Measurements from ENCODE around the gene WWP2.
A peak's percentile ranks its signal among the peaks of the same experiment; 100 is the strongest.
"Not testable (repeated sequence)": the region's sequence is repeated elsewhere in the genome, so short reads cannot be mapped to it uniquely, and the experiment has no call there.

The WWP2 gene

DNA sequence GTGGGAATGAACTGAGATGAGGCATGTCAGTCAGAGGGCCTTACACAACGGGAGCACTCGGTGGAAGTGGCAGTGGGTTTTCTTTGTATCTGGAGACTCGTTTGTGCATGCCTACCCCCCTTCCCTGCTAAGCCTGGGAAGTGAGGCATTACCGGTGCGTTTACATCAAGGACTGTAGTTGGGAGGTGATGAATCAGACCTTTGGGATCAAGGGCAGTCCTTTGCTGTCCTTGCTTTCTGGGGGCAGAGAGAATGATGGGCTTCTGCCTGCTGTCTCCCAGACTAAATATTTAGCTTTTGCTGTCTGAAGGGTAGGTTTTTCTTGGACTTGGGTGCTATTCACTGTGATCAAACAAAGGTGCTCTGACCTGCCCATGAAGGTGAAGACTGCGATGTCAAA is 83.0 kb downstream of the WWP2 start:
- H3K27me3 ChIP-seq (ENCODE audit: control insufficient read depth in 1 of 2, insufficient read depth in 2 of 2, low read length in 2 of 2) = no peaks in the 10 kb centered on the region
- no peak overlapping the region for H3K4me3 ChIP-seq (ENCODE audit: low read length in 2 of 2)
- no peaks in the 10 kb centered on the region for H3K9me3 ChIP-seq (ENCODE audit: control insufficient read depth in 2 of 2, low read length in 2 of 2)
- H3K9ac ChIP-seq (ENCODE audit: low read length in 2 of 2) = no peak overlapping the region
- no peak overlapping the region for H3K27ac ChIP-seq (ENCODE audit: low read length)
- peaks cover 23% of the 10 kb centered on the region for H3K4me1 ChIP-seq (ENCODE audit: control insufficient read depth, insufficient read depth, low read length)
- peaks cover 0 to 7% of the 10 kb centered on the region in 2 donors for H3K36me3 ChIP-seq (ENCODE audit: control insufficient read depth in 2 of 2, insufficient read depth in 2 of 2, low read length in 2 of 2)

DNA sequence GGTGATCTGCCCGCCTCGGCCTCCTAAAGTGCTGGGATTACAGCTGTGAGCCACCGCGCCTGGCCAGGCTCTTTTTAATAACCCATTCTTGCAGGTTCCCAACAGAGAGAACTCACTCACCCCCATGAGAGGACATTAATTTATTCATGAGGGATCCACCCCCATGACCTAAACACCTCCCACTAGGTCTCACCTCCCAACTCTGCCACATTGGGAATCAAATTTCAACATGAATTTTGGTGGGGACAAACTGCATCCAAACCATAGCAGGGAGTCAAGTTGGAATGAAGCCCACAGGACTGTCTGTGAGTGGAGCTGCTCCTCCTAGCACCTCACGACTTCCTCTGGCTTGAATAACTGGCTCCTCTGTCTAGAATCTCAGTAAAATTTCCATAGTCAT is 85.5 kb downstream of the WWP2 start:
- H3K27ac ChIP-seq (ENCODE audit: low read length) = peak overlapping the region; percentile 69
- no peak overlapping the region for H3K9ac ChIP-seq (ENCODE audit: low read length in 2 of 2)
- no peaks in the 10 kb centered on the region for H3K27me3 ChIP-seq (ENCODE audit: control insufficient read depth in 1 of 2, insufficient read depth in 2 of 2, low read length in 2 of 2)

DNA sequence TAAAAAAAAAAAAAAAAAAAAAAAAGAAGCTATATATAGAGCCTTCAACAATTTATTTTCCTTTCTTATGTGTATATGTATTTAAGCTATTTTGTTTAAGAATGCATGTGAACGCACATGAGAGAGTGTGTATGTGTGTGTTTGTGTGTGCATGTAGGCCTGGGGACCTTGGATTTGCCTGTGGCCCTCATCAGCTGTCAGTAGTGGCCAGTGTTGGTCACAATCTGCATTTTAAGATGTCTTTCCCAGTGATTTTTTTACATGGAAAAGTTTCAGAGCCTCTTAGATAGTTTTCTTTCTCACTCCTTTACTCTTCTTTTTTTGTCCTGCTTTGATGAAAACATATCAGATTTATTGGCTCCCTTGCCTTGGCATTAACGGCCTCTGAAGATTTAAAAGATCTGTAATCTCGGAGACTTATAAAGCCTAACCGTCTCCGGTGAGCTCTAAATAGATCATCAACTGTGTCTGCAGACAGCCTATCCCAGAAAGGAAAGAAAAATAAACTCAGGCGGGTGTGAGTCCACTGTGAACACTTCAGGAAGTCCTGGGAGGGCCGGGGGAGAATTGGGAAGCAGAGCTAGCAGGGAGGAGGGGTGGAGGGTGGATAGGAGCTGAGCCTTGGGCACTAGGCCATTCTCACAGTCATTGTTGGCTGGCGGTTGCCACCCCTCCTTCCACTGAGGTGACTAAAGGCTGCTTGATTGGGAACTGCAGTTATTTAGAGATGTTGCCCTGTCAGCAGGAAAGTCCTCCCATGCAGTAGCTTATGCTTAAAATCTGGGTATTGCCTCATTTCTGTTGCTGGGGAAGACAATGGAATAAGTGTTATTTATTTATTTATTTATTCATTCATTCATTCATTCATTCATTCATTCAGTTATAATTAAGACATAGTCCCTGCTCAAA is 86.8 kb downstream of the WWP2 start:
- H3K9ac ChIP-seq (ENCODE audit: low read length in 2 of 2) = peak overlapping the region in 1 of 2 donors; percentile 42
- no peaks in the 10 kb centered on the region for H3K27me3 ChIP-seq (ENCODE audit: control insufficient read depth in 1 of 2, insufficient read depth in 2 of 2, low read length in 2 of 2)
- peaks cover 18% of the 10 kb centered on the region for H3K4me1 ChIP-seq (ENCODE audit: control insufficient read depth, insufficient read depth, low read length)
- no peaks in the 10 kb centered on the region for H3K9me3 ChIP-seq (ENCODE audit: control insufficient read depth in 2 of 2, low read length in 2 of 2)
- H3K36me3 ChIP-seq (ENCODE audit: control insufficient read depth in 2 of 2, insufficient read depth in 2 of 2, low read length in 2 of 2) = peaks cover 0 to 7% of the 10 kb centered on the region in 2 donors
- H3K27ac ChIP-seq (ENCODE audit: low read length) = peak overlapping the region; percentile 69
- H3K4me3 ChIP-seq (ENCODE audit: low read length in 2 of 2) = peak overlapping the region in 1 of 2 donors; percentile 54

More for the DNA sequence above, 85.5 kb downstream of the WWP2 start:
- Histone ChIP-seq H3K9me3 (ENCODE audit: control insufficient read depth in 2 of 2, low read length in 2 of 2) (no peaks in the 10 kb centered on the region), H3K4me1 (ENCODE audit: control insufficient read depth, insufficient read depth, low read length) (peaks cover 18% of the 10 kb centered on the region), H3K4me3 (ENCODE audit: low read length in 2 of 2) (no peak overlapping the region), H3K36me3 (ENCODE audit: control insufficient read depth in 2 of 2, insufficient read depth in 2 of 2, low read length in 2 of 2) (peaks cover 0 to 5% of the 10 kb centered on the region in 2 donors)

DNA sequence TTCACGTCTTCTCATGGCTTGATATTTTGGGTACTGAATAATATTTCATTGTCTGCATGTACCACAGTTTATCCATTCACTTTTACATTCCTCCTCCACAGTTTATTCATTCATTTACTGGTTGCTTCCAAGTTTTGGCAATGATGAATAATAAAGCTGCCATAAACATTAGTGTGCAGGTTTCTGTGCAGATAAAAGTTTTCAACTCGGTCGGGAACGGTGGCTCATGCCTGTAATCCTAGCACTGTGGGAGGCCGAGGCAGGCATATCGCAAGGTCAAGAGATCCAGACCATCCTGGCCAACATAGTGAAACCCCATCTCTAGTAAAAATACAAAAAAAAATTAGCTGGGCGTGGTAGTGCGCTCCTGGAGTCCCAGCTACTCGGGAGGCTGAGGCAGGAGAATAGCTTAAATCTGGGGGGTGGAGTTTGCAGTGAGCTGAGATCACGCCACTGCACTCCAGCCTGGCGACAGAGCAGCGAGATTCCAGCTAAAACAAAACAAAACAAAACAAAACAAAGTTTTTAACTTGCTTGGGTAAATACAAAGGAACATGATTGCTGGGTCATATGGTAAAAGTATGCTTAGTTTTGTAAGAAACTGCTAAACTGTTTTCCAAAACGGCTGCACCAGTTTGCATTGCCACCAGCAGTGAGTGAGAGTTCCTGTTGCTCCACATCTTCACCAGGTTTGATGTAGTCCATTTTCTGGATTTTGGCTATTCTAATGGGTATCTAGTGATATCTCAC is 89.5 kb downstream of the WWP2 start:
- peaks cover 18% of the 10 kb centered on the region for H3K4me1 ChIP-seq (ENCODE audit: control insufficient read depth, insufficient read depth, low read length)
- no peaks in the 10 kb centered on the region for H3K27me3 ChIP-seq (ENCODE audit: control insufficient read depth in 1 of 2, insufficient read depth in 2 of 2, low read length in 2 of 2)
- H3K9me3 ChIP-seq (ENCODE audit: control insufficient read depth in 2 of 2, low read length in 2 of 2) = no peaks in the 10 kb centered on the region
- H3K27ac ChIP-seq (ENCODE audit: low read length) = no peak overlapping the region
- no peak overlapping the region for H3K9ac ChIP-seq (ENCODE audit: low read length in 2 of 2)
- peaks cover 0 to 5% of the 10 kb centered on the region in 2 donors for H3K36me3 ChIP-seq (ENCODE audit: control insufficient read depth in 2 of 2, insufficient read depth in 2 of 2, low read length in 2 of 2)
- H3K4me3 ChIP-seq (ENCODE audit: low read length in 2 of 2) = no peak overlapping the region

GRCh38 chr16:69852815-69853214 is 90.7 kb downstream of the WWP2 start:
- Histone ChIP-seq H3K27me3 (ENCODE audit: control insufficient read depth in 1 of 2, insufficient read depth in 2 of 2, low read length in 2 of 2) (no peaks in the 10 kb centered on the region), H3K27ac (ENCODE audit: low read length) (no peak overlapping the region), H3K36me3 (ENCODE audit: control insufficient read depth in 2 of 2, insufficient read depth in 2 of 2, low read length in 2 of 2) (peaks cover 0 to 5% of the 10 kb centered on the region in 2 donors), H3K4me3 (ENCODE audit: low read length in 2 of 2) (no peak overlapping the region), H3K4me1 (ENCODE audit: control insufficient read depth, insufficient read depth, low read length) (peaks cover 18% of the 10 kb centered on the region), H3K9me3 (ENCODE audit: control insufficient read depth in 2 of 2, low read length in 2 of 2) (no peaks in the 10 kb centered on the region), H3K9ac (ENCODE audit: low read length in 2 of 2) (no peak overlapping the region)

DNA sequence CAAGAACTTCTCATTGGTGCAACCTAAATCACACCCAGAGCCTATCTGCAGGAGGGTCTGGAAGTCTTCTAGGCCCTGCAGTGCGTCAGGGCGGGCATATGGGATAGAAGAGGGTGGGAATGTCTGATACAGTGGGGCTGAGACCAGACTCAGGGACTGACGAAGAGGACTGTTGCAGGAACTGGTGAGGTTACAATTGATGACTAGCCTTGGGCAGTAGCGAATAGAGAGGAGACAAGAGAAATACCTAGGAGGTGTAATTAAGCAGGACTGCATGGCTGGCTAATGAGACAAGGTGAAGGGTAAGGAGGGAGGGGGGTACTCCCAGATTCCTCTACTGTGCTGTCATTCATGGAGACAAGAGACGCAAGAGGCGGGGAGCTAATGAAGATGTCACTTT is 91.3 kb downstream of the WWP2 start:
- H3K9ac ChIP-seq (ENCODE audit: low read length in 2 of 2) = no peak overlapping the region
- no peaks in the 10 kb centered on the region for H3K27me3 ChIP-seq (ENCODE audit: control insufficient read depth in 1 of 2, insufficient read depth in 2 of 2, low read length in 2 of 2)
- H3K27ac ChIP-seq (ENCODE audit: low read length) = no peak overlapping the region
- H3K4me1 ChIP-seq (ENCODE audit: control insufficient read depth, insufficient read depth, low read length) = peaks cover 12% of the 10 kb centered on the region
- H3K9me3 ChIP-seq (ENCODE audit: control insufficient read depth in 2 of 2, low read length in 2 of 2) = no peaks in the 10 kb centered on the region
- no peak overlapping the region for H3K4me3 ChIP-seq (ENCODE audit: low read length in 2 of 2)
- peaks cover 0 to 5% of the 10 kb centered on the region in 2 donors for H3K36me3 ChIP-seq (ENCODE audit: control insufficient read depth in 2 of 2, insufficient read depth in 2 of 2, low read length in 2 of 2)

DNA sequence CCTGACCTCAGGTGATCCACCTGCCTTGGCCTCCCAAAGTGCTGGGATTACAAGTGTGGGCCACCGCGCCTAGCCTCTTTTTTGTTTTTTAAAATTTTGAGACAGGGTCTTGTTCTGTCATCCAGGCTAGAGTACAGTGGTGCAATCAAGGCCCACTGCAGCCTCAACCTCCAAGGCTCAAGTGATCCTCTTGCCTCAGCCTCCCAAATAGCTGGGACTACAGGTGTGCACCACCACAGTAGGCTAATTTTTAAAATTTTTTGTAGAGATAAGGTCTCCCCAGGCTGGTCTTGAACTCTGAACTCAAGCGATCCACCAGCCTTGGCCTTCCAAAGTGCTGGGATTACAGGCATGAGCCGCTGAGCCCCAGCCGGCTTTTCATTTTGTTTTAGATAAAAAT is 92.6 kb downstream of the WWP2 start:
- H3K4me1 ChIP-seq (ENCODE audit: control insufficient read depth, insufficient read depth, low read length); H3K27ac ChIP-seq (ENCODE audit: low read length); H3K4me3 ChIP-seq (ENCODE audit: low read length in 2 of 2); H3K27me3 ChIP-seq (ENCODE audit: control insufficient read depth in 1 of 2, insufficient read depth in 2 of 2, low read length in 2 of 2); H3K36me3 ChIP-seq (ENCODE audit: control insufficient read depth in 2 of 2, insufficient read depth in 2 of 2, low read length in 2 of 2); H3K9me3 ChIP-seq (ENCODE audit: control insufficient read depth in 2 of 2, low read length in 2 of 2); H3K9ac ChIP-seq (ENCODE audit: low read length in 2 of 2): not testable (repeated sequence)

DNA sequence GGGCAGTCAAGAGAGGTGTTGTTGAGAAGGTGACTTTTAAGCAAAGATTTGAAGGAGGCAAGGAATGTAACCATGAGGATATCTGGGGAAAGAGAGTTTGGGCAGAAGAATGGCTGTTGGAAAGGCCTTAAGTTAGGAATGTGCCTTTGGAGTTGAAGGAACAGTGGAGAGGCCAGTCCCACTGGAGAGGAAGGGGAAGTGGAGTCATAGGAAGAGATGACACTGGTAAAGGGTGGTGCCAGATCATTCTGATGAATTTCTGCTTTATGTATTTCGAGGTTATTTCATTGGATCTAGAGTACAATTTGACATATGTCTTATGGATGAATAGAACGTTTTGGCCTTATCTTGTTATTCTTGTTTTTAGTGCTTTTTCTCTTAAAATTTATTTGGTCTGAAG is 93.5 kb downstream of the WWP2 start:
- Histone ChIP-seq H3K27ac (ENCODE audit: low read length) (no peak overlapping the region), H3K27me3 (ENCODE audit: control insufficient read depth in 1 of 2, insufficient read depth in 2 of 2, low read length in 2 of 2) (no peaks in the 10 kb centered on the region), H3K36me3 (ENCODE audit: control insufficient read depth in 2 of 2, insufficient read depth in 2 of 2, low read length in 2 of 2) (peaks cover 0 to 5% of the 10 kb centered on the region in 2 donors), H3K4me3 (ENCODE audit: low read length in 2 of 2) (no peak overlapping the region), H3K4me1 (ENCODE audit: control insufficient read depth, insufficient read depth, low read length) (peaks cover 13% of the 10 kb centered on the region), H3K9ac (ENCODE audit: low read length in 2 of 2) (no peak overlapping the region), H3K9me3 (ENCODE audit: control insufficient read depth in 2 of 2, low read length in 2 of 2) (no peaks in the 10 kb centered on the region)

DNA sequence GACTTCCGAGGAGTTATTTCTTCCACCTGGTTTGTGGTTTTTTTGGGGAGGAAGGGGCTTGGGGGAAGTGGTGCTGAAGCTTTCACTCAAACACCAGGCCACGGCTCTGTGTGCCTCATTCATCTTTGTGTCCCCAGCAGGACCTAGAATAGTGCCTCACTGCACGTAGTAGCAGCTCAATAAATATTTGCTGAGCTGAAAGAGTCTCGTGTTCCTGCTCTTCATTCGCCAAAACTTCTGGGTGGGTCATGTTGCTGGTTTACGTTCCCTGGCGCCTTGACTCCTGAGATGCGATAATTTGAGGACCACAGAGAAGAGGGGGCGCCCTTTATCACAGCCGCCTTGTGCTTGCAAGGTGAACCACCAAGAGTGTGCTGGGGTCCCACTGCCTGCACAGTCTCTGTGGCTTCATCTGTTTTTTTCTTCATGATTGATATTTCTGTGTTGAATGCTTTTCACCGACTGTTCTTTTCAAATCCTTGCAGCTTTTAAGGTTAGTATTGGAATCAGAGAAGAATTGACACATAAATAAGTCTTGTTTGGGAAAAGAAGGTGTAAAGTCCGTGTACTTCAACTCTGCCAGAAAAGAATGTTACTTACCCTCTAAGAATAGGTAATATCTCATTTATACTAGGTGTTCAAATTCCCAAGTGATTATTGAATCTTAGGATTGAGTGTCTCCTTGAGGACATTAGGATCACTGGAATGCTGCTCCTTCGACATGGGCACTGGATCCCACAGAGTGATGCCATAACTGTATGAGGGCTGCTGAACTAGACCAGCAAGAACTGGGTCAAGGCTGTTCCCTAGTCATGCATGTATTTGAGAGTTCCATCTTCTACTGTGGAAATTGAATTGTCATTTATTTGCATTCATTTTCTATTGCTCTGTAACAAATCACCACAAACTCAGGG is 96.3 kb downstream of the WWP2 start:
- Histone ChIP-seq H3K27ac (ENCODE audit: low read length) (no peak overlapping the region), H3K27me3 (ENCODE audit: control insufficient read depth in 1 of 2, insufficient read depth in 2 of 2, low read length in 2 of 2) (no peaks in the 10 kb centered on the region), H3K9ac (ENCODE audit: low read length in 2 of 2) (no peak overlapping the region), H3K4me1 (ENCODE audit: control insufficient read depth, insufficient read depth, low read length) (peaks cover 33% of the 10 kb centered on the region), H3K9me3 (ENCODE audit: control insufficient read depth in 2 of 2, low read length in 2 of 2) (no peaks in the 10 kb centered on the region), H3K36me3 (ENCODE audit: control insufficient read depth in 2 of 2, insufficient read depth in 2 of 2, low read length in 2 of 2) (peaks cover 0 to 4% of the 10 kb centered on the region in 2 donors), H3K4me3 (ENCODE audit: low read length in 2 of 2) (no peak overlapping the region)

Data from stomach smooth muscle (tissue), 2 donors.